SIG-M5 (cell line): ENCODE measurements around the gene CABLES1.

ENCODE experiments used
- DNase-seq: peaks from one replicate; lab custom pipeline; 2025; lab: John Stamatoyannopoulos, UW

CABLES1 gene

DNA sequence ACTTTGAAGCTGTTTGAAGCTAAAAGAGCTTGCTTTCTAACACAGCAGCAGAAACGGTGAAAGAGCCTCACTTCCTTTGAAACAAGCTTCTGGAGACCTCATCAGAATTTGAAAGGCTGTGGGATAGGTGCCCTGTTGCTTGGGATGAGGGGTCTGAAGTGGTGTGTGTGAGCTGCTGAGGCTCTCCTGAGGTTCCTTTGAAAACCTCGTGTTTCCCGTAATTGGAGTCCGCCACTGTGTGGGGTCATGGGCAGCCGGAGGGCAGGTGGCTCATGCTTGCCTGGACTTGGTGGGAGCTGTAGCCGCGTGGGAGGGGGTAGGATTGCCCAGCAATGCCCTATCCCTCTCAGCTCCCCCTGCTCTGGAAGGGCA, 34.4 kb downstream of the CABLES1 start:
- DNase-seq = no peak

DNA sequence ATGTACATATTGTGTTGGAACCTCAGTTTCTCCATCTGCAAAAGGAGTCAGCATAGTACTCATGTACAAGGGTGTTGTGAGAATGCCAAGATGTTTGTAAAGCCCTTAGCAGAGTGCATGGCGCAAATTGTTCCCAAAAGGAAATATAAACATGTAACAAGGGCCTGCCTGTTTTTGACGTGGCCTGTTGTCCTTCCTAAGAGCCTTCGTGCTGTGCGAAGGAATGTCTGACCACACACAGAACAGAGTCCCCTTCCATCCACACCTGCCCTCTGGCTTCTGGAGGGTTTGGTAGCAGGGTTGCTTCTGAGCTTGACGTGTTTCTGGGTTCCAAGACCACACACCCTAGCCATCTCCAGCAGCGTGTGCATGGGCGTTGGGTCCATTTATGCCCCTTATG, 34.9 kb downstream of the CABLES1 start:
- no peak for DNase-seq

DNA sequence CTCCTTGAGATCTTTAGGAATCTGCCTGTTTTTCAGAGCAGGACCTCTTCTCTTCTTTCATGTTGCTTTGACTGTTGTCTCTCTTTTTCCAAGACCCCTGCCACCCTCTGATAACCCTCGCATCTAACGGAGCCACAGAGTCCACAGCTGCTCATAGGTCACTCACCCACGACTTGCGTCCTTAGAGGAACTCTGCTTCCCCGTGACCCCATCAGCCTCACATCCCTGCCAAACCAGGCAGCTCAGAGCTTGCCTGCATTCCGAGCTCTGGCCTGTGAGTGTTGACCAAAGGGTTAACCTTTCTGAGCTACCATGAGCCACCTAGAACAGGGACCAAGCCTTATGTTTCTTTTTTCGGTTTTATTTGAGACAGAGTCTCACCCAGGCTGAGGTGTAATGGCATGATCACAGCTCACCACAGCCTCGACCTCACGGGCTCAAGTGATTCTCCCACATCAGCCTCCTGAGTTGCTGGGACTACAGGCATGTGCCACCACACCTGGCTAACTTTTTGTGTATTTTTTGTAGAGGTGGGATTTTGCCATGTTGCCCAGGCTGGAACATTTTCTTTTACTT, 36.4 kb downstream of the CABLES1 start:
- no peak for DNase-seq

DNA sequence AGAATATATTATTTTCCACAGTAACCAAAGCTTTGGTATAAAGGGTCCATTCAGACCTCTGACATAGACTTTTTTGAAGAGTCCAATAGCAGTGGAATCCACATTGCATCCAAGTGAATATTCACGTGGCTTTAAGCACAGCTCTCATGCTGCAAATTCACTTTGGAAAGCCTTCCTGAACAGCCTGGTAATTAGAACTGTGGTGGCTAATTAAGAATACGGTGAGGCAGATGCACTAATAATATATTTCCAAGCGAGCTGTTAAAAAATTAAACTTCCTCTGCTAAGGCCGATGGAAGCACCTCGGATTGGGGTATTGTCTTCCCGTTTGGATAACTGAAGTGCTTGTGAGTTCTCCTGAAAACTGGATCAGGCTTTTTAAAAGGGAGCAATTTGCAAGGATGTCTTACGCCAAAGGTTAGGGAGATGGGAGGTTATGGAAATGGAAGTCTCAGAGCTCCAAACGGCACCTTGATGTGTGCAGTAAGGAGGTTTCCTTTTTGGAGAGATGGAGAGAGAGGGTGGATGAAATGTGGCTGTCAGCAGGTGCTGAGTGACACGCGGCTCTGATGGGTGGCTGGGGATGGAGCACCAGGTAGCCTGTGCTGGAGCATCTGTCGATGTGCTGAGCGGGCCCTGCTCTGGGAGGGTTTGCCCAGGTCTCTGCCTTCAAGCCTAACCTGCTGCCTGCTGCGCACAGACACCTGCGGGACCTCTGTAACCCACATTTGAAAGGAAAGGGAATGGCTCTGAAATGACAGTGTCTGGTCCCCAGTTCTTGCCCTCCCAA, 37.5 kb downstream of the CABLES1 start:
- no peak for DNase-seq

DNA sequence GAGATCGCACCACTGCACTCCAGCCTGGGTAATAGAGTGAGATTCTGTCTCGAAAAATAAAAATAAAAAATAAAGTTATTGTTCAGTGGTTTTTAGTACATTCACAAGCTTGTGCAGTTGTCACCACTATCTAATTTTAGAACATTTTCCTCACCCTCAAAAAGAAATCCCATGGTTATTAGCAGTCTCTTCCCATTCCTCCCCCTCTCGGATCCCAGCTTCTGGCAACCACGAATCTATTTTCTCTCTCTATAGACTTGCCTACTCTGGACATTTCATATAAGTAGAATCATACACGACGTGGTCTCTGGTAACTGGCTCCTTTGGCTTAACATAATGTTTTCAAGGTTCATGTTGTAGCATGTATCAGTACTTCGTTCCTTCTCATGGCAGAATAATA, 38.6 kb downstream of the CABLES1 start:
- DNase-seq = no peak

DNA sequence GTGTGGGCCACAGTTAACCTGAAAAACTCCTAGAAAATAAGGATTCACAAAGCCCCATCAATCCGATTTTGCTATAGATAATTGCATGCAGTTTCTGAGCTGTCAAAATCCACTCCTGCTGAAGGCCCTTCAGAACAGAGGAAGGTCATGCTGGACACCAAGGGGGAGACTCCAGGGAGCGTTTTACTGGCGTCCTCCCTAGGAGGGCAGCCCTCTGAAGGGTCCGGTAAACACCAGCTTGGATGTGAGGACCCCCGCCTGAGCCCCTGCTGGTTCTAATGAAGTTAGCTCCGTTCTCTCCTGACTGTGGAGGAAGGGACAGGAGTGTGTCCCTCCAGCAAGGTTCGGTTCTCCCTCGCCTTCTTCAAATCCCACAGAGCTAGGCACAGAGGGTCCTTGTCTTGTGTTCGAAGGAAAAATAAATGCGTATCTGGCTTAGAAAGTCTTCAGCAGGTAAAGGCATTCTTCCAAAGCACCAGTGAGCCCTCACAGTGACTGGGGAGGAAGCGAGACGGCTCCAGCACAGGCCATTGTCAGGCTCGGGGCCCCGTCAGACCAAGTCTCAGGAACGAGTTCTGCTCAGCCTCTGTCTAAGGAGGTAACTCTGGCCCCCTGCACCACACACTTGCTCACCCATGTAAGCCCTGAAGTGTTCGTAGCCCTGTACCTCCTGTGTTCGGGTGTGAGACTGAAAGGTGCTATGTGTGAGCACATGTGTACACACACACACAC, 41.6 kb downstream of the CABLES1 start:
- no peak for DNase-seq

DNA sequence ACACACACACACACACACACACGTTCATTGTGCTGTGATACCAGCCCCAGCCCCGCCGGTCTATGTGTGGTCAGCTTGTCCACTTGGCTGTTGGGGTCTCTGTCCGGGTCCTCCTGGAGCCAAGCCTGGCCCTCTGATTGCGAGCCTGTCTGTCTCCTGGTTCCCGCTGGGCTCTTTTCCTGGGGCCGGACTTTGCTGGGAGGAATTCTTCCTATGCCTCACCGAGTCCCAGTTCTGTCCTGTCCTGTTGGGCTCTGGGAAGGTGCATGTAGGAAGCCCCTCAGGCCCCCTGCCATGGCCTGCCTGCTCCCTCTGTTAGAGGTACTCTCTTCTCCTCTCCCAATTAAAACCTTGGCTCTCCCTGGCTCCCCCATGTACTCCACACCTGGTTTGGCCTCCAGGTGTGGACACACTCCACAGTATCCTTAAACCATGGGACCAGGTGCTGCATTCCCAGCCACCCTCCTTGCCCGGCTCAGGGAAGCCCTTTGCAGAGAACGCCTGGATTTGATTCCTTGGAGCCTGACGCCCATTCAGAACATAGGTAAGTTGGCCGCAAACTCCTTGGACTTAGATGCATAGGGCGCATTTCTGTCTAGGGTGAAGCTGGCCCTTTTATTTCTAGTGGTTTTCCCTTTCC, 42.3 kb downstream of the CABLES1 start:
- DNase-seq = no peak

DNA sequence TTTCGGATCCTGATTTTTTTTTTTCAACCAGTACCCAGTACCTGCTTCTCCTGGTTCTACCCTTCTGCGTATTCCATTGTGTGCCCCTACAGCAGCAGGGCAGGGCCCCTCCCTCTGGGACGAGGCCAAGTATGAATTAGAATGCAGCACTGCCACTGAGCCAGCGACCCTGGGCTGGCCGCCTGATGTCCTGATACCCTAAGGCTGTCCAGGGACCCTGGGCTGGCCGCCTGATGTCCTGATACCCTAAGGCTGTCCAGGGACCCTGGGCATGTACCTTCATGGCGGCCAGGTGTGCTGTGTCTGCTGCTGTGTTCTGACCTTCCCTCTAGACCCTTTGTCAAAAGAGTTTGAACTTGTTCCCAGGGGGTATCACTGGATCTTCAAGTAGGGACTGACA, 42.9 kb downstream of the CABLES1 start:
- no peak for DNase-seq

DNA sequence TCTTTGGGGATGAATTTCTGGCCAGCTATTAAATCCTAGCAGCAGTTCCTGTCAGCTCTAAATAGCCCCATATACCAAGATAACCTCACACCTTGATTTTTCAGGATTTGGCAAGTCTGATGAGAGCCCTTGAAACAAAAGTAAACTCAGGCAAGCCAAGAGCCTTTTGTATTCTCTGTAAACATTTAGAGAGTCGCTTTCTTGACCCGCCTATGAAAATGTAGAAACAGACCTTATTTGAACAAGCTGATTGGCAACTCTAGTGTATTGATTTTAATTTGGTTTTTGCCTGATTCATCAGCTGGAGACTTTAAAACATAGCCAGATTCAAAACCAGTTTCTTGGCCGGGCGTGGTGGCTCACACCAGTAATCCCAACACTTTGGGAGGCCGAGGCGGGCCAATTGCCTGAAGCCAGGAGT, 43.4 kb downstream of the CABLES1 start:
- DNase-seq = no peak

DNA sequence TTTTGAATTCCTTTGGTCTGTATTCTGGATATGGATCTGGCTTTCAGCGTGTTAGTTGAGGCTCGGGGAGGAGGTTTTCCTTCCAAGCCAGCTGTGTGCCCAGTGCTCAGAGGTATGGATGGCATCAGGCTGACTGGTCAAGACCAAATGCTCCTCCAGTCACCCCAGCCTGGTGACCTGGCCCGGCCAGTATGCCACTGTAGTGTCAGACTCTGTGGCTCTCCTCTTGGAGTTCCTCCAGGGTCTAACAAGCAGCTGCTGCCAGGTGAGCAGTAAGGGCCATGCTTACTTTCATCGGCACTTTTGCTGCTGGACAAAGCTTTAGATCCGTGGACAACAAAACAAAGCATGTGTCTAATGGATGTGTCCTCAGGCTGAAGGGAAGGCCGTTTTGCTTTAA, 44.1 kb downstream of the CABLES1 start:
- no peak for DNase-seq

DNA sequence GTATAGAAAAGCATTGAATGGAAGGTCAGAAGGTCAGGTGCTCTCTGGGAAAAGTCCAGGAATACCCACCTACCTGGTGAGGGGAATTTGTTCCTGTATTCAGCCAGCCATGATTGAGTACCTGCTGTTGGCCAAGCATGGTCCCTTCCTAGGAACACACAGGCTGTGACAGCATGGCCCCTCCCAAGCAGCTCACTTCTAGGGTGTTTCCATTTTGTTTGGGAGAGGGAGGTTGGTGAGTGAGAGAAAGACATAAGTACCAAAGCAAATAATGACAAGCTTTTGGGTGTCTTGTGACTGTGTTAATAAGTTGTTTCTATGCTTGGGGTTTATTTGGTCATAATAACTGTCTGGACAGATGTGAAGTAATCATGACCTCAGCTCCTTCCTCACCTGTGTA, 46.3 kb downstream of the CABLES1 start:
- DNase-seq = no peak

DNA sequence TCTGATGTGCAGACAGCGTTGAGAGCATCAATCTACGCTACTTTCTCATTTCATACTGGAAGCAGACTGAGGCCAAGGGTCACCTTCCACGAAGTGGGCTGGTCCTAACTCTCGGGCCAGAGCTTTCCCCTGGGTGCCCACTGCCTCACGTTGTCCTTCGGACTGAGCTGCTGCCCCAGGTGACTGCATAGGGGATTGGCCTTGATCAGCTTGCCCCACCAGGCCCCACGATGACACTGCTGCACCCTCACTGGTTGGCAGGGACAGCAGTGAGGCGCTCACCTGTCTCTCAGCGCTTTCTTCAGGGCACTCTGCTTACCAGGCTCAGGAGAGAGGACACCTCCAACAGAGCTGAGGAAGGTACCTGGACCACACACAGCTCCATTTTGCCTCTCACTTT, 47.3 kb downstream of the CABLES1 start:
- no peak for DNase-seq

DNA sequence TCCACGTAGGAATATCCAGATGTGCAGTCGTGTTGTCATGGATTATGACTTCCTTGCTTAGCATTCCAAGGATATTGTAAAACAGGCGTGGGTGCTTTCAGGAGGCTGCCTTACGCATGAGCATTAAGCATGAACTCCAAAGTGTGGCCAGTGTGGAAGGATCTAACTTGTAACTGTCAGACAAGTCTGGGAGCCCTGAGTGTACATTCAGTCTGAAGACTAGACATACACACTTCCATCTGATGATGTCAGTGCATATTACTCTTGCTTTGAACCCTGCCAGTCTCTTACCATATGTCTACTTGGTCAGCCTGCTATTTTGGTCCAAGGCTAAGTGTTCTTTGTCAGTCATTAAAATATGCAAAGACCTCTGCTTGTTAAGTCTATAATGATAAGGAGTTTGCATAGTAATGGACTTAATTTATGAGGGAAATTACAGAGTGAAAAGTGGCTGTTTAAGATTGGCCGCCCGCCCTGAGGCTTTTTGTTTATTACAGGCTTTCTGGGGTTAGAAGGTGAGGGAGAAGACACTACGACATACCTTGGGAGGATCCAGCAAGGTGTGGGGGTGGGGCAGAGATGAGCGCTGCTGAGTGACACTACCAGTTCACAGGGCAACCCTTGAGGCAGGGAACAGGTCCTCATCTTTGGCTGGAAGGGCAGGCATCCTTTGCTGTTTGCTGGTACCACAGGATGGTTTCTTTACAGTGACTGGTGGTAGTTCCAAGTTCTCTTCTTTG, 48.3 kb downstream of the CABLES1 start:
- no peak for DNase-seq

DNA sequence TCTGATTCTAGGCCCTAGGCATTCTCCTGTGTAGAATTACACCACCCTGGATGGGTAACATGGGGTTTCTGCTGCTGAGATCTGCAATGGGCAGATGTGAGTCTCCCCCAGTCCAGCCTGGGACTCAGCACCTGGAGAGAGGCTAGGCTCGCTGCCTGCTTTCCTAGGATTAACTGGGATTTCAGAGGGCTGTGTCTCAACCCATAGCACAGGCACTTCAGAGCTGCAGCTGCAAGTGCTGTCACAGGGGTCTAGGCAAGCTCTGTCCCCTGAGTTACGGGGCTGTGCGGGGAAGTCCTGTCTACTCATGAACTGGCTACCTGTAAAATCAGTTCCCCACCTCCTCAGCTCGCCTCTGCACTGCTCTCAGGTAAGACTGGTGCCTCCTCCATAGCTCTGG, 51.5 kb downstream of the CABLES1 start:
- no peak for DNase-seq

DNA sequence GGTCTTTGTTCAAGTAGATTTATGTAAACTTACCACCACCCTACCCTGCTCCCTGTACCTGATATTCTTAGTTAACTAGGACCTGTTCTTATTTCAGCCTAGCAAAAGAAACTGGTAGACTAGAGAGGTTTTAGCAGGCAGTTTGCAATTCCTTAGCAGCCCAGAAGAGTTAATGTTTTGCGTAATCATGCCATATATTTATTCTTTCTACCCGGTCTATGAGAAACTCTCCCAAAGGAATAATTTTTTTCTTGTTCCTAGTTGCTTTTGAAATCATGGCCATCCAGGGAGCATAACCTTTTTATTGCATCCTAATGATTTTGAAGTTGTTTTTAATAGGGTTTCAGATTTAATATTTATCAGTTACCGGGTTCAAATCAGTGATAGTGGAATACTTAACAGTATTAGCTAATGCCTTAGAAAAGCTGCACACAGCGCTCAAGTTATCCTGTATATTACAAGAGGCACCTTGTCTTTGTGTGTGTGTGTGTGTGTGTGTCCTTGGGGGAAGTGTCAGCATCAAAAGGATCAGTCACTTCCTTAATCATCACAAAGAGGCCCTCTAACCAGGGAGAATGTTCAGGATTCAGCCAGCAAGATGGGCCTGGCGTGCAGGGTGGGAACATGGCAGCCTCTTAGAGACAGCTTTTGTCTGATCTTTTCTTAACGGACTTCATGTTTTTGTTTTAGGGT, 52.9 kb downstream of the CABLES1 start:
- DNase-seq = no peak

DNA sequence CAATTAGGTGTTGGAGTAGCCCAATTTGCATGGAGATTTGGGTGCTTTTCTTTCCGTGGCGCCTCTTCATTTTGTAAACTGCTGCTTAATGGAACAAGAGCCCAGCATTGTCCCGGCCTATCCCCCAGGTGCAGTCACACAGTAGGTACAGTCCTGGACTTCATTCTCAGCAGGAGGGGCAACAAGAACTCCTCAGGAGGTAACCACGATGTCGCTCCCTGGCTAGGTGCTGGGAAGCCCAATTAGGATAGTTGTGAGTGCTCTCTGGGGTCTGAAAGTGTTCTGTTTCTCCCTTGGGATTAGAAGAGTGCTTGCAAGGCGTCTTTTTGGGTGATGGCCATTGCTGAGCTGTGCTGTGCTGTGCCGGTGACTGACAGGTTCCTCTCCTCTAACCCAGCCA, 53.8 kb downstream of the CABLES1 start:
- DNase-seq = no peak

DNA sequence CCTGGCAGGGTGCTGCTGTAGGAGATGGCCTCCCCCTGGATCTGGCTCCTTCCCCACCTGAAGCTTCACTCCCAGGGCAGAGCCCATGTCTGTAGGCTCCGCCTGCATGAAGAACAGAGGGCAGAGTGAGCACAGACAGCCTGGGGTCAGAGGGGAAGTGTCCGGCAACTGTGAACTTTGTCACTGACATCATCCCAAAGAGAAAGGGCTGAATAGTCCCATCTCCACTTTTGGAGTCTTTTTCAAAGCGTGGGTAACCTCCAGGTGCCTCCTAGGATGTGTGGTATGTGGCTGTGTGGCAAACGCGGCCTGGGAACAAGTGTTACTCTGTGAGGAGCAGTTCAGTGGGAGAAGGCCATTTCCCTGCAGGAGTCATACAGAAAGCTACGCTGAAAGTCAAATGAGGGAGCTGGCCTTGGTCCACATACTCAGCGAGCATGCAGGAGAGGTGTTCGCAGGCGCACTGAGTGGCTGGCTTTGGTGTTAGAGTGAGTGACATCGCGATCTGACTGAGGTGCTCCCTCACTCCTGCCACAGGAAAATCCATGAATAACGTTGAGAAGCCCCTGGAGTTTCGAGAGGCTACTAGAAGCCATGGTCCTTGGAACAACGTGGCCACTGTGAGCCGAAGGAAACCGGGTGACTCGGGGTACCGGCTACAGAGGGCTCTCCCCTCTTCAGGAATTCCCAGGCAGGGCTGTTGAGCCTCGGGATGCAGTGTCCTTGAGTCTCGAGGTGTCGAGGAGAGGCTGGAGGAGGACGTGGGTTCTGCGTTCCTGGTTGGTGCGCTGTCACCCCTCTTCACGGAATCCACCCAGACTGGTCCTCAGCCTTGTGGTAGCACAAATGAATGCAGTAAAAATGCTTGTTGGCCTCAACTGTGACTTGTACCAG, 54.7 kb downstream of the CABLES1 start:
- no peak for DNase-seq

DNA sequence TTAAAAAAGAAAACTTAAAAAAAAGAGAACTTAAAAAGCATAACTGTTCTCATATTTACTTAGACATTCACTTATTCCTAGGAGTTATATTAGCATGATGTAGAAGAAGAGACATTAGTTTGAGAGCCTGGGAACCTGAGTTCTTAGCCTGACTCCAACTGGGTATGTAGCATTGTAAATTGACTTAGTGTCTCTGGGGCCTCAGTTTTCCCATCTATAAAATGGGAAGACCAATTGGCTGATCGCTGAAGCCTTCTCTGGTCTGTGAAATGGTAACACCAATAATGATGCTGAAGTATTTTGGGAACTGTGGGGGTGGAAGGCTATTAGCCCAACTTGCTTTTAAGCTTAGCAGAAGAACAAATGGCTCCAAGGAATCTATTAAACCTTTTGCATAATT, 55.9 kb downstream of the CABLES1 start:
- no peak for DNase-seq

DNA sequence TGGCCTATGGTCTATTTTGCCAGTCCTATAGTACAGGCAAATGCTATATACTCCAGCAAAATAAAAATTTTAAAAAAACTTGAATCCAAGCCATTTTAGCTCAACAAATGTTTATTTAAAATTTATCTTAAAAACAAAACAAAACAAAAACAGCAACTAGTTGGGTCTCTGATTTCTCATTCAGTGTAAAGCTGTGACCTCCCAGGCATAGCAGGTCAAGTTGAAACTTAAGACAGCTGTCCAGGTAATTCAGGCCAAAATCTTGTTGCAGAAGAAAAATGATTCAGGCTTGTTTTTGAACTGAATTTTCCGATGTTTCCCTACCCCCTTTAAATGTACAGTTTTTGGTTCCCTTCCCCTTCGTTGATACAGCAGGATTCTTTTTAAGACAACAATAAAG, 58.5 kb downstream of the CABLES1 start:
- no peak for DNase-seq

DNA sequence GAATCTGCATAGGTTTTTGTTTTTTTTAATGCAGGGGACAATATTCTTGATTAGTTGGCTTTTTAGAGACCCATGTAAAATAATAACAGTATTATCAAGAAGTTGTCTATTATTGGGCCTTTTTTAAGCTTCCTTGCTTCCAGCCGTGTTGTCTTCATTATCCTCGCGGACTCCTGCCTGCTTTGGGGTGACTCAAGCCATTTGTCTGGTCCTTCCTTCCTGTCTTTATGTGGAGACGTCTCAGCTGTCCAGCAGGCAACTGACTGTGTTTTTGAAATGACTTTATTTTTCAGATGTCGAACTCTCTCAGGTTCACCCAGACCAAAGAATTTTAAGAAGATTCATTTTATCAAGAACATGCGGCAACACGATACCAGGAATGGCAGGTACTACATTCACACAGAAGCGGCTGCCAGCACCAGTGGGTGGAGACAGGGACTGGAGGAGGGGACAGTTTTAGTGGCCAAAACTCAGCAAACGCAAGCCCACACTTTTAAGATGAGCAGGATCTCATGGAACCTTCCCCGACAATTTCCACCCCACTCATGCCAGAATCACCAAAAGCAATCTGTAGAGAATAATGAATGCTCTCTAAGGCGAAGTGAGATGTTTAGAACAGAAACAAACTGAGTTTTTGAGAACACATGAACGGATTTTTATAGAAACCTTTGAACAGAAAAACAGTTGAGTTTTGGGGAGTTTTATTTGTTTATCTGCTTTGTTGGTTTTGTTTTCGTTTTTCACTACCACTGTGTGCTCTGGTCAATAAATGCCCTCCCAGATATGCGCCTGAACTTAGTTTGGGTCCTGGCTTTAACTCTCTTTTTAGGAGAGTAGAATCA, 59.1 kb downstream of the CABLES1 start:
- no peak for DNase-seq
